Glomerular endothelial cell (primary cell): ENCODE measurements around the gene USPL1. TPM values are rescaled to one million over a fixed set of nuclear protein-coding genes. Genes with fewer than 3 reads are reported as not detected.
A peak's percentile ranks its signal among the peaks of the same experiment; 100 is the strongest.
"Not testable (repeated sequence)": the region's sequence is repeated elsewhere in the genome, so short reads cannot be mapped to it uniquely, and the experiment has no call there.

ENCODE experiments used
- DNase-seq: peaks from one replicate; pipeline ENCODE4 v3.0.0-alpha.2; 2011; ENCODE audit warnings: low read depth, low spot score; ENCODE audit errors: extremely low read depth
- total RNA-seq: library from RNA; depleted of rRNA; stranded (reverse); fragments of >200 nt; gene quantifications from 2 replicates; pipeline ENCODE4 v1.2.3, GENCODE V29; 2015

The USPL1 gene
- total RNA-seq: 16.4 and 22.8 TPM in 2 replicates

DNA sequence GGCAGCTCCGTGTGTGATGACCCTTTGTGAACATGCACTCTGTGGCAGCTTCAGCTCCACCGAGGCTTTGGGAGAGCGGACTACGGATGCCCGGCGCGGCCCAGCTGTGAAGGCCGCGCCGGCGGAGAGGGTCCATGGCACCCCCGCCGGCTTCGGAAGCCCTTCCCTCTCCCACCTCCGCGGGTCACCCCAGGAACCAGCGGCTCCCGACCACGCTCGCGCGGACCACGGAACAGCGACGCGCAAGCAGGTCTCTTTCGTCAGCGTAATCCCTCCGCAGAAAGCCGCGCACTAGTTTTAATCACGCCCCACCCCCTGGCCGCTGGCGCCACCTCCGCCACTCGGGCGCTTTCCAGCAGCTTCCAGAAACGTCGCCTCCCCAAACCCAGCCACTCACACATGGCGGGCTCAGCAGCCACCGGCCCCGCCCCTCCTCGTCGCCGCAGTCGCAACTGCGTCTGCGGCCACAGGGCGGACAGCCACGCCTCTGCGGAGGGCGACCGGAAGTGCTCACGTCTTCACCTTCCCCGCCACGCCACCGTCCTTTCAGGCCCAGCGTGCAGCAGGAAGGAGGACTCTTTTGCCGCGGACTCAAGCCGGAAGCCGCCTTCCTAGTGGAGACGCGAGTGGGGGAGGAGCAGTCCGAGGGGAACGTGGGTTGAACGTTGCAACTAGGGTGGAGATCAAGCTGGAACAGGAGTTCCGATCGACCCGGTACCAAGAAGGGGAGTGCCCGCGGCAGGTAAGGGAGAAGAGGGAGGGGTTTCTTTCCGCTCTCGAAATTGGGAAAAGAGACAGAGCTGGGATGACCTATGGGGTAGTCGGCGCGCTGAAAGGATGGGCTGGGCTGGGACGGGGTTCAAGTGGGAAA is at the start of gene USPL1:
USPL1 (plus strand) TSS at position 606 of the 871 bp plus-strand sequence. CDS start 3,221 bp downstream, outside the sequence.
- no peak for DNase-seq

DNA sequence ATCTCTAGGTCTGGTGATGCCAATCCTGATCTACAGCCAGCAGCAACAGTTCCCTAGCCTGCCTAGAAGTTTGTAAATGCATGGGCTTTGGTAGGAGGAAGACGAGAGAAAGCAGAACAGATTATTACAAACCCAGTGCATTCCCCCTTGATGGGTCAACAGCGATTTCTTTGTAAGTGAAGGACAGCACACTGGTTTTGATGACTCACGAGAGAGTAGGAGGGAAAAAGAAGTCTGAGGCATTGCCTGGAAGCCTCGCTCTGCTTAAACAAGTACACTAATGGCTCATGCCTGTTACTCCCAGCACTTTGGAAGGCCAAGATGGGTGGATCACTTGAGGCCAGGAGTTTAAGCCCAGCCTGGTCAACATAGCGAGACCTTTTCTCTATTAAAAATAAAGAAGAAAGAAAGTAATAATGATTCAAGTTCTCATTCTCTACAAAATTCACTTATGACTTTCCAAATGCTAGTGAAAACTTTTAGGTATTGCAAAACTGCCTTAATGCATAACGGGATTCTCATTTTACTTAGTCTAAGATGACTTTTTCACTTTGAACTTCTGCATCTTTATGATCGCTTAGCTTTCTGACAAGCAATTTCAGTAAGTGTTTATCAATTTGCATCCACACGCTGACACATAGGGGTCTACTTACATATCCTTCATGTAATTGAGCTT is 47.7 kb upstream of the USPL1 start:
- DNase-seq: no peak

DNA sequence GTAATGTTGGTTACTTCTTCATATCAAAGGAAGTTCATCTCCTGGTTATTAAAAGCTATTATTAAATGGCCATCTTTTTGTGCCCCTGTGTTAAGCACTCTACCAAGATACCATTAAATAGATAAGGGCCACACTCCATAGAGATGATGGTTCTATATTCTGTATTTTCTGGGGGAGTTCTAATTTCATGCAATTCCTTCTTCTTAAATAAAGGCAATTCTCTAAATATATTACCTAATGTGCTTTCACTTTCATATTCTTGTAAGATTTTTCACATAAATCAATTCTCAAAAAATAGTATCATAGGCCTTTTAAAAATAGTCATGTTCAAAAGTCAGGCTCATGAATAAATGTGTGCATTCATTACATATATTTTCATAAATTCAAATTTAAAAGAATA is 47.0 kb upstream of the USPL1 start:
- DNase-seq: no peak

DNA sequence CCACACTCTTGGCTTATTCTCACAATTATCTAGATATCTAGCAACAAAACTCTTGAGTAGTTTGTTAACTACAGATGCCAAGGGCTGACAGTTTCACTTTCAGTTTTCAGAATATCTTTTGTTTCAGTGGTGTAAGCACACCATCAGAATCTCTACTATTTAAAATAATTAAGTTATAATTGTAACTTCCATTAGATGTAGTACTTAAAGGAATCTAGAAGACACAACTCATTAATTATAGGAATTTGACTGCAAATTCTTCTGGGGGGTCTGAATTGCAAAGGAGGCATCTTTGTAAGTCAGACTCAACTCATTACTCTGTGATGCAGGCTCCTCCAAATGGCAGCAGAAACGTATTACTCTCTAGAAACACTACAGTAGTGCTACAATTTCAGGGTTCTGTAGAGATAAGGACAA is 44.9 kb upstream of the USPL1 start:
- DNase-seq: peak; percentile 36

DNA sequence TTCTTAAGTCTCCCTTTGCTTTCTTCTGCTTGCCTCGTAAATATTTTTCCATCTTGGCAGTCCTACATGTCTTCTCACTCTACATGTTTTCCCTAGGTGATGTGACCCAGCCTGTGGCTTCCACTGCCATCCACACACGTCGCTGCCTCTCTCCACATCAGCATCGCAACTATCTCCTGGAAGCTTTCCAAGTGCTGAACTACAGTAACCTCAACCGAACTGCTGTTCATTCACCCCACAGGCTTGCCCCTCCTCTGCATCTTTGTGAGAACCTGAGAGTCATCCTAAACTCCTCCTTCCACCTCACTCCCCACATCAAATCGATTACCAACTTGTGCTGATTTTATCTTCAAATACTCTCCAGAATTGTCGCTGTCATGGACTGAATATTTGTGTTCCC is 41.2 kb upstream of the USPL1 start:
- no peak for DNase-seq

DNA sequence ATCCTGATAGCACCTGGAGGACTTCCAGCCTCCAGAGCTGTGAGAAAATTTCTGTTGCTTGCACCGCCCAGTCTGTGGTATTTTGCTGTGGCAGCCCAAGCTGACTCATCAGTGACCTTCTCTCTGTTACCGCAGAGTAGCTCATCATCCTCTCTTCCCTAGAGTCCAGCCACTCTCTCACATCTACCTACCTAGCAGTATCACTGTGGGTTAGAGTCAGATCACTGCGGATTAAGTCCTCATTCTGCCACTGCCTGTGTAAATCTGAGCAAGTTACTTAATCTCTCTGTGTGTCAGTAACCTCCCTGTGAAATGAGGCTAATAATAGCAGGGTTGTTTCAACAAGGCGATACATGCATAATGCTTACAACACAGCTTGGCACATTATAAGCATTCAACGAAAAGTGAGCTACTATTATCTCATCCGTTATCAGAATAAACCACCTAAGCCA is 40.3 kb upstream of the USPL1 start:
- no peak for DNase-seq

DNA sequence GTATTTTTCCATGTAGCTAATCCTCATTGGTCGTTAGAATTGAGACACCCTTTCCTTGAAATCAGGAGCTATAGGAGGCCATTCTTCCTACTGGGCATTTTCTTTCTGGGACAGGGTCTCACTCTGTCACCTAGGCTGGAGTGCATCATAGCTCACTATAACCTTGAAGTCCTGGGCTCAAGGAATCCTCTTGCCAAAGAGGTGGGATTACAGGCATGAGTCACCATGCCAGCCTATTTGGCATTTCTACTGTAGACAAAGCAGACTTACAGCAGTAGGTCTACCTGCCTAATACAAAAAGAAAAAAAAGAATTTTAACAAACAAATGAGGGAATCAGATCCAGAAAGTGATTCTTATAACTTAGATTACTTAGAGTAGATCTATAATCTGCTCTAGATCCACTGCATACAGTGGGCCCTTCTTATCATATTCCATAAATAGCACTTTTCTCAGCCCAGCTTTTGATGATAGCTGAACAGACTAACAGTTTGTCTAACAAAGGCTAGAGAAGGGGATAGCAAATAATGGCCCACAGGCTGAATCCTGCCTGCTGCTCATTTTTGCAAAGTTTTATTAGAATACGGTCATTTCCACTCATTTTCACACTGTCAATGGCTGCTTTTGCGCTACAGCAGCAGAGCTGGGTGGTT is 36.7 kb upstream of the USPL1 start:
- no peak for DNase-seq

DNA sequence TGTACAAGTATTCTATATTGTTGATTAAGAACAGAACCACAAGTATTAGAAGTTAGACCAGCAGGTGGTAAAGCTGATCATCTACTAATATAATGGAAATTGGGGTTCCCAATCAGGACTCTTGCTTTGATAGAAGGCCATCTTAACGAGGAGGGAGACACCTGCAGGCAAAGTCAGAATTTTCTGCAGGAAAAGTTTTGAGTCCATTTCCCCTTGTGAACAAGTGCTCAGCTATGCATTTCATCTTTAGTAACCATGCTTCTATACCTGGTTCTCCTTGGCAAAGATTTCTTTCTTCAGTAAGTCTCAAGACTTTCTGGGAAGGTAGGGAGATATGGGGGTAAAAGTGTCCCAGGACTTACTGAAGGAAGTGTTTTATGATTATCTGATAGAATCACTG is 36.1 kb upstream of the USPL1 start:
- DNase-seq: no peak

DNA sequence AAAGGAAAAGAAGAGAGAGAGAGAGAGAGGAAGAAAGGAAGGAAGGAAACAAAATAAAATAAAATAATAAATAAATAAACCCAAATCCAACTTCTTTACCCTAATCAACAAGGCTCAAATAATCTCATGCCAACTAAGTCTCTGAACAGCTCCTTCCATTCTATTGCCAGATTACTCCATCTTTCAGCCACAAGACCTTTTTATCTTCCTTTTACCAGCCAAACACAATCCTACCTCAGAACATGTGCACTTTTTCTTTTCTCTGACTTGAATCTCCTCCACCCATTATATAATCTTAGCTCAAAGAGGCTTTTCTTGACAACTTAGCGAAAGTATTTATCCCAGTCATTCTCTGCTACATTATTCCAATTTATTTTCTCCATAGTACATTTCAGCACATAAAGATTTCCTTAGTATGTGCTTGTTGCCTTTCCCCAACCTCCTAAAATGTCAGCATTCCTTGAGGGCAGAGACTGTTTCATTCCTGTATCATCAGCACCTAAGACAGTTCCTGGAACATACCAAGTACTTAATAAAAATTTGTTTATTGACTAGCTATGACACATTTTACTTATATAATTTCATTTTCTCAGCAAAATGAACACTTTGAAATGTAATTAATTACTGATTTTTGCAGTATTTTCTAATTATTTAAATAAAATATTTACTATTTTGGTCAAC is 33.5 kb upstream of the USPL1 start:
- no peak for DNase-seq

DNA sequence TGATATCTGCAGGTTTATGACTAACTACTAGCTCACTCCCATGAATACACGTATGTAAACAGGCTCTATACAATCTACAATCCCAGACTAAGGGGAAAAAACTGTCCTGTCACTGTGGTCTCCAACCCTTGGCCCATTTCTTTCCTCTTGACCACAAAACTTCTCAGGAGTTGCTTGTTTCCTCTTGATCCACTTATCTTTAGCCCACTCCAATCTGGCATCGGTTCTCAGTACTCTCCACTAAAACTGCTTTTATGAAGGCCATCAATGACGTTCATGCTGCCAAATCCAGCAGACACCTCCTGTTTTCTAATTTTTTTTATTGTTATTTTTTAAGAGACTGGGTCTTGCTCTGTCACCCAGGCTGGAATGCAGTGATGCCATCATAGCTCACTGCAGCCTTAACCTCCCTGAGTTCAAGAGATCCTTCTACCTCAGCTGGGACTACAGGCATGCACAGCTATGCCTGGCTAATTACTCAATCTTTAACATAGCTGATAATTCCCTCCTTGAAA is 31.9 kb upstream of the USPL1 start:
- no peak for DNase-seq

DNA sequence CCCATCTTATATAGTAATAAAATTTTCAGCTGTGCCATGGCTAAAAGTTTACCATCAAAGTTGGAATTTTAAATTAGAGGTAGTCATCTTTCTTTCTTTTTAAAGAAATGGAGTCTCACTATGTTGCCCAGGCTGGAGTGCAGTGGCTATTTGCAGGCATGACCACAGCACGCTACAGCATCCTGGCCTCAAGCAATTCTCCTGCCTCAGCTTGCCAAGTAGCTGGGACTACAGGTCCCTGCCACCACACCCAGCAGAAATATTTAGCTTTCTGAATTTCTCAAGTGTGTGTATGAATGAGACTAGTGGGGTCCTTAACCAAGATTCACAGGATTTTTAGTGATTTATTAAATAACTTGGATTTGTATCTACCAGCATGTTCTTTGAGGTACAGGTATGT is 30.5 kb upstream of the USPL1 start:
- no peak for DNase-seq

DNA sequence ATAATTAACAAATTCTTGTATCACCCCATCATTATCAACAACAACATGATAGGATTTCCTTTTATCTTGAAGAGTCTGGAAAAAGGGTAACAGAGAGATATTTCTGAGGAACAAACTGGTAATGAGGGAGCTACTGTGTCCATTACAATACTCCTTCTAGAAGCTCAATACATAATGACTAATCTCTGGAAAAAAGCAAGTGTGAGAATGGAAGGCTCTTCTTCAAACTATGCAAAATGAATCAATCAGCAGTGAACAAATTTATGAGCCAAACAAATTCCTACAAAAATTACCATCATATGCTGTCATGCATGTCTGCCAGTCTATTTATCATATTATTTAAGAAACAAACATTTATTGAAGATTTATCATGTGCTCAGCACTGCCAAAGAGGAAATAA is 30.0 kb upstream of the USPL1 start:
- DNase-seq: no peak

DNA sequence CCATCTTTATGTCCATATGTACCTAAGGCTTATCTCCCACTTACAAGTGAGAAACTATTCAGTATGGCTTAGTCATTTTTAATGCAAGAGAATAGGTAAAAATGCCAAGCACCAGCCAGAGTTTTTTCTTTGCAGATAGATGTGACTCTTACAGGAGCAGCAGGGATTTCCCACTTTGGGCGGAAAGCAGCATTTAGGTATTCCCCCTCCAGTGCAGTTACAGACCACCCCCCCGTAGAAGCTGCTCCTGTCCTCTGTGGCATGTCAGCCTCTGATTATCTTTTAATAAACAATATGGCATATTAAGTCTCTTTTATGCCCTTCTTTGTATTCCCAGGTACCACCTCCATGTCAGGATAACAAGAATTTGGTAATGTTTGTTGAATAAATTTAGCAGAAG is 24.7 kb upstream of the USPL1 start:
- no peak for DNase-seq

DNA sequence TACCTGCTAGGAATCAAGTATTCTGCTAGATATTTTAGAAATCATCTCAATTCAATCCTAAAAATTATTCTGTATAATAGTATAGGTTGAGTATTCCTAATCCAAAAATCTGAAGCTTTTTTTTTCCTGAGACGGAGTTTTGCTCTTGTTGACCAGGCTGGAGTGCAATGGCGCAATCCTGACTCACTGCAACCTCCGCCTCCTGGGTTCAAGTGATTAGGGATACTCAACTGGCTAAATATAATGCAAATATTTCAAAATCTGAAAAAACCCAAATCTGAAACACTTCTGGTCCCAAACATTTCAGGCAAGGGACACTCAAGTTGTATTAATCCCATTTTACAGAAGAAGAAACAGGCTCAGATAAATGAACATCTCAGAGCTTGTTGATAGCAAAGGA is 17.2 kb upstream of the USPL1 start:
- DNase-seq: no peak

DNA sequence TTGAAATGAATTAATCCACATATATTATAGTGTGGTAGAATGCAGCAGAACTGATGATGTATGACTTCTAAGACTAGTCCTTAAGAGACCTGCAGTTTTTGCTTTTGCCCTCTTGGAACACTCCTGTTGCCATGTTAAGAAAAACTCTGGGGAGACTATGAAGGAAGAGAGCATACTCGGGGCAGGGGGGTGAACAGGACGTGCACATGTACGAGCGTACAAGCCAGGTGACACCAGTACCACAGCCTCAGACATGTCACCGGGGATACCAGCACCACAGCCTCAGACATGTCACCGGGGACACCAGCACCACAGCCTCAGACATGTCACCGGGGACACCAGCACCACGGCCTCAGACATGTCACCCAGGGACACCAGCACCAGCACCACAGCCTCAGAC is 15.9 kb upstream of the USPL1 start:
- no peak for DNase-seq

DNA sequence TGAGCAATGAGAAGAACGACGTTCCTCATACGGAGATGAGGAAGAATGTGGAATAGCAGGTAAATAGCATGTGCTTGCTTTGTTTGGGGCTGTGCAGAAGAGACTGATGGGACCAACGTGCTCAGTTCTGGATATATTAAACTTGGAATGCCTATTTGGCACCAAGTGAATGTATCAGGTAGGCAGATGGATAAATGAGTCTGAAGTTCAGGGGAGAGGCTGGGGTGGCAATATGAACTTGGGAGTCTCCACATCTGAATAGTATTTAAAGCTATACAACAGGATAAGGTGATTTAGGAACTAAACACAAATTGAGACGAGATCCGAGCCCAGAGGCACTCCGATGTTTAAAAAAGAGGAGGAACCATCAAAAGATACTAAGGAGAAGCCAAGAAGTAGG is 12.7 kb upstream of the USPL1 start:
- DNase-seq: no peak

DNA sequence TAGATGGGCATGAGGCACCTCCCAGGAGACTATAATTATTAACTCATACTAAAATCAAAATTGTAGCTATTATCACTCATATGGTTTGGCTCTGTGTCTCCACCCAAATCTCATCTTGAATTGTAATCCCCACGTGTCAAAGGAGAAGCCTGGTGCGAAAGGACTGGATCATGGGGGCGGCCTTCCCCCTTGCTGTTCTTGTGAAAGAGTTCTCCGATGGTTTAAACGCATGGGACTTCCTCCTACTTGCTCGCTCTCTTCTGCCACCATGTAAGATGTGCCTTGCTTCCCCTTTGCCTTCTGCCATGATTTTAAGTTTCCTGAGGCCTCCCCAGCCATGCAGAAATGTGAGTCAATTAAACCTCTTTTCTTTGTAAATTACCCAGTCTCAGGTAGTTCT is 10.5 kb upstream of the USPL1 start:
- DNase-seq: not testable (repeated sequence)

DNA sequence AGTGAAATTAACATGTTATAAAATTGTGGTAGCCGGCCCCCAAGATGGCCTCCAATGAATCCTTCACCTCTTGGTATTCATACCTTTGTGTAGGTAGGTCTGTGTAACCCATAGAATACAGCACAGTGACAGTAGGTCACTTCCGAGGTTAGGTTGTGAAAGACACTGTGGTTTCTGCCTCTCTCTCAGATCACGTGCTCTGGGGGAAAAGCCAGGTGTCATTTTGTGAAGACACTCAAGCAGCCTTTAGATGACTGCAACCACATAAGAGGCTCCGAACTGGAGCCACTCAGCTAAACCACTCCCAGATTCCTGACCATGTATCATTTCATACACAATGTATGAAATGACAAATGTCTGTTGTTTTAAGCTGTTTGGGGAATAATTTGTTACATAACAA is 9.8 kb upstream of the USPL1 start:
- DNase-seq: no peak

DNA sequence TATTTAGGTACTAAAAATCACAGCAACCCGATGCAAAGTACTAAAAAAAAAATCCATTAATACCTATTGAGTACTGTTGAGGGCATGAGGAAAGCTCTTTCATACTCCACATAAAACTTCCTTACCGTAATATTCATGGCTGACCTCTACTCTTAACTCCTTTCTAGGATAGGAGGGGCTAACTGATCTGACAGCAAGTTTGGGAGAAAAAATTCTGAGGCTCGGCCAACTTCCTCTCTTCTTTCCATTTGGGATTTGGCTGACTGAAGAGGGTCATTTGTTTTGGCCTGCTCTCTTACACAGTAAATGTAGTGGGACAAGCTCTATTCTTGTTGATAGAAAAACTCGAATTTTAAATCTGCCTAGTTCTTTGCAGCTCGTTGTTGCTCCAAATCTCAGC is 9.4 kb upstream of the USPL1 start:
- DNase-seq: no peak

DNA sequence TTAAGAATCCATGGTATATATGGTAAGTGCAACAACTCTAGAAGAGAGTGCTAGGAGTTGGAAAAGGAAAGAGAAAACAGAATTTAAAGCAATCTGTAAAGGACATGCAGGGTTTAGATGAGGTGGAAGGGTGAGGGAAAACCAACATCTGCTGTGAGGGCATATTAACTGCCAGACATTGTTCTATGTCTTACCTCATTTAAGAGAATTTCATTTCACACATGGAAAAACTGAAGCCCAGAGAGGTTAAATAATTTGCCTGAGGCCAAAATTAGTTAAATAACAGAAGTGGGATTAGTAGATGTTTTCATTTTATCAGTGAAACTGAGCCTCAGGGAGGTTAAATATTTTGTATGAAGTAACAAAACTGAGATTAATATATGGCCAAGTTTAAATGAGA is 7.4 kb upstream of the USPL1 start:
- no peak for DNase-seq

DNA sequence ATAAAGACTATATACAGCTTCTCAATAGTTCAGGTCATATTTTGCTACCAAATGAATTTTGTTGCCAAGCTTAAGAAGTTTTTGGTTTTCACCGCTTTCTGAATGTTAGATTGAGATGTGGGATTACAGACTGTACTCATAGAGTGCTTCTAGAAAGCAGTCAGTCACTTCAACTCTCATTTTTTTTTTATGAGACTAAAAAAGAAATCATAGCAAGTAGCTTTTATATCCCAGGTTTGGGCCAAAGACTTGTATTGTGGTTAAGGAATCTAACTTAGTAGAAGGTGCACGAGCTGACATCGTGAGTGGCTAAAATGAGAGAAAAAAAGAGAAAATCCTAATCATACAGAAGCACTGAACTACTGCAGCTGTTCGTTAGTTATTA is 2.2 kb upstream of the USPL1 start:
- DNase-seq: no peak
